Subcutaneous adipose tissue (tissue), 4 donors: ENCODE measurements around the gene FHOD1. TPM values are rescaled to one million over a fixed set of nuclear protein-coding genes. Genes with fewer than 3 reads are reported as not detected.

Experiments
- CTCF ChIP-seq: fragments of 450-650 bp; IDR thresholded peaks from one replicate; pipeline ENCODE4 v1.5.1; 2016; ENCODE audit warnings: low read depth, mild to moderate bottlenecking, control low read depth, antibody characterized with exemption, moderate library complexity
- total RNA-seq, 4 donors: library from RNA; depleted of rRNA; stranded (reverse); fragments of >200 nt; gene quantifications; one replicate each; pipeline ENCODE4 v1.1.0, GENCODE V29; 2016

The FHOD1 gene
- total RNA-seq, 4 donors from 2014 or later = 10.3 to 83.3 (median 20.9) TPM

GRCh38 chr16:67254801-67255552 lies 7.7 kb upstream of the FHOD1 start:
- TF ChIP-seq CTCF = no peak

GRCh38 chr16:67252609-67253497 lies 5.6 kb upstream of the FHOD1 start:
- TF ChIP-seq CTCF = no peak

- TF ChIP-seq CTCF = no peak
Measured at GRCh38 chr16:67250045-67250327, 2.7 kb upstream of the FHOD1 start.

DNA sequence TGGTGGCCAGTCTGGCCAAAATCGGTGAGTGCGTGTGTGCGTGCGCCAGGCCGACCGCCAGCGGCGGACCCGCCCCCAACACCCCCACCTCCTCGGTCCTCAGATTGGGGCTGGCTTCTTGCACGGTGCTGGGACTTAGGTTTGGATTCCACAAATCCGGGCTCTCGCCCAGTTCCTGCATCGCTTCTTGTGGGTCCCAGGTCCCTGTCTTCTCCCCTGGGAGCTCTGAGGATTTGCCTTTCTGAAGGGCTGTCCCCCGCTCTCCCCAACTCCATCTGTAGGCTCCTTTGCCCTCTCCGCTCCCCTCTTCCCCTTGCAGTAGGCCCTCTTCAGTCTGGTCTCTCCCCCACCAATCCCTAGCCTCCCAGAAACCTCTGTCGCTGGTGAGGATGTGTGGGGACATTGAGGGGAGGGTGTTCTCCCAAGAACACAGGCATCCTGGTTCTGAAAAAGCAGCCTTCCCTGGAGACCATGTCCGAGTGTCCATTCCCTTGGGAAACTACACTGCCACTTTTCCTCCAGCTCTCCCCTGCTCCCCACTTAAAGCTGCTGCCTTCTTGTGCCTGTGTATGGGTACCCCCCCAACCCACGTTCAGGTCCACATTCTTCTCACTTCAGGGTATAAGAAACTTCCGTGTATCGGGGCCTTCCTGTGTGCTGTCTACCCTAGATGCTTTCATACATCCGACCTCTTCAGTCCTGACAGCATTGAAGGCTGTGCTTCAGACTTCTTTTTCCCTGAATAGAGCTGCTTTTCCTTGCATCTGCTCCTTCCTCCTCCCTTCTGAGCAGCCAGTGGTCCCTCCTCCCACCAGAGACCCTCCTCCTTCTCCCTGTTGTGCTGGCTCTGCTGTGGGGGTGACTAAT lies 2.1 kb upstream of the FHOD1 start:
- TF ChIP-seq CTCF = no peak

DNA sequence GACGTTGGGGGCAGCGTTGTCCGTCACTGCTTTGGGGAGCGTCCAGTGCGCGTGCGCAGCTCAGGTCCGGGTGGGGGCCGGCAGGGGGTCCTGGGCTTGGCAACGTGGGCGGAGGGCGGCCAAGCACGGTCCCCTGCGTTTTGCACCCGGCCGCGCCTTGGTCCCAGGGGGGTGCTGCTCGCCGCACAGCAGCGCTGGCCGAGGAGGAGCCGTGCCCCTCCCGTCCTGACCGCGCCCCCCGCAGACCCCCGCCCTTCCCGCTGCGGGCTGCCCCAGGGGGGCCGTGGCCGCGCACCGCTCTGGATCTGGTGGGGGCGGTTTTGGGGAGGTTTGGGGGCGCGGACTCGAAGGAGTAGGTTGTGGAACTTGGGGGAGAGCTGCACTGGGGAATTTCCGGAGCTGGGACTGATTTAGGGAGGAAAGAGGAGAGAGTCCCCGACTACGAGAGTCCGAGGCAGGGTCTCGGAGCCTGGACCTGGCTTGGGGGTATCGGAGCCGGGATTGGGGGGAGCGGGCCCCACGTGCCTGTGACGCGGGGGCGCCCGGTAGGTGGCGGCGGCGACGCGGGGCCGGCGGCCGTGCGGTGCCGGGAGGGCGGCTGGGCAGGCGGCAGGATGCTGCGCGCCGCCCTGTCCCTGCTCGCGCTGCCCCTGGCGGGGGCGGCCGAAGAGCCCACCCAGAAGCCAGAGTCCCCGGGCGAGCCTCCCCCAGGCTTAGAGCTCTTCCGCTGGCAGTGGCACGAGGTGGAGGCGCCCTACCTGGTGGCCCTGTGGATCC lies 1.3 kb upstream of the FHOD1 start, which contains the start of gene SLC9A5:
Gene SLC9A5, plus strand, starts transcription at position 579 of the 777 bp plus-strand sequence. Its CDS starts 36 bp downstream, at position 615.
- no peak for TF ChIP-seq CTCF

- TF ChIP-seq CTCF = no peak
Measured at GRCh38 chr16:67248073-67248400, 756 bp upstream of the FHOD1 start.
